C1 segment of cervical spinal cord (tissue), 14 donors: ENCODE data around the gene ATP2C2.
"Not testable (repeated sequence)": the region's sequence is repeated elsewhere in the genome, so short reads cannot be mapped to it uniquely, and the experiment has no call there.

Source experiments
- DNase-seq, 14 donors: peaks; one replicate each; lab custom pipeline; 2025; lab: John Stamatoyannopoulos, UW

The ATP2C2 gene

DNA sequence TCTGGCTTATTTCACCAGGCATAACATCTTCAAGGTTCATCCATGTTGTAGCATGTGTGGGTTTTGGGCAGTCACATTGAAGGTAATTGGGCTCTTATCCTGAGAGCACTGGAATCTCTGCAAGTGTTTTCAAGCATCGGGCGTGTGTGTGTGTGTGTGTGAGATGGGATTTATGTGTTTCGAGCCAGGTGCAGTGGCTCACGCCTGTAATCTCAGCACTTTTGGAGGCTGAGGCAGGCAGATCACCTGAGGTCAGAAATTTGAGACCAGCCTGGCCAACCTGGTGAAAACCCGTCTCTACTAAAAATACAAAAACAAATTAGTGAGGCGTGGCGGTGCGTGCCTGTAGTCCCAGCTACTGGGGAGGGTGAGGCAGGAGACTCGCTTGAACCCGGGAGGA lies 27.7 kb downstream of the ATP2C2 start:
- DNase-seq = not testable (repeated sequence)

DNA sequence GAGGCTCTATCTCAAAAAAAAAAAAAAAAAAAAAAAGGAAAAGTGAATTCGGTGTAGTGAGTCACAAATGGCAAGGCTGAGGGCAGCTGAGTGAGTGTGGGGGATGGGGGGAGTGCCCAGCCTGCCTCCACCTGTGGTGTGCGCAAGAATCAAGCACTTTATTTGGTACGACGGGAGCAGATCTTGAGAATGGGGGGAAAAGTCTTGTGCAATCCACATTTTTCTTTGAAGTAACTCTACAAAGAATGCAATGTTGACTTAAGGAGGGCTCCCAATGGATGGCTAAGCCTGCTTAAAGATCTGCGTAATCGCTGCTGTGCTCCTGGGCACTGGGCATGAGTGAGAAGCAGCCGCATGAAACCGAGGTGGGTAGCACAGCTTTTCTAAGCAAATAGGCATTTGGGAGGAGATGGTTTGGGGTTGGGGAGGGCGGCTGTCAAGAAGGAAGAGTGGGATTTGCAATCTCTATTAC lies 28.2 kb downstream of the ATP2C2 start:
- no peak for DNase-seq

DNA sequence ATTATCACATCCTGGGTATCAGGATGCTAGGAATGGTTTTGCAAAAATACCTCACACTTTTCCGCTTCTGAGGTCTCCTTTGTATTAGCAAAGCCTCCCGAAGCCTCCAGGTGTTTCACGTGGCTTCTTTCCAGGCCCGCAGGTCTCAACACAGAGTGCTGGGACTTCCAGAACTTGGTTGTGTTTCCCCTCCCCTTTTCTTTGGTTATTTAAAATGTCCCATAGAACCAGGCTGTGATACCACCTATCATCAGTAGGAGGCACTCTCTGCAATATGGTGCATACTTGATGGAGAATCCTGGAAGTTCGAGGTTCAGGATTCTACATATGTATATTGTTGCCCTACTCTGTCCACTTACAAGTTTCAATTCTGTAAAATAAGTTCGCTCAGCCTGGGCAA lies 28.8 kb downstream of the ATP2C2 start:
- no peak for DNase-seq

DNA sequence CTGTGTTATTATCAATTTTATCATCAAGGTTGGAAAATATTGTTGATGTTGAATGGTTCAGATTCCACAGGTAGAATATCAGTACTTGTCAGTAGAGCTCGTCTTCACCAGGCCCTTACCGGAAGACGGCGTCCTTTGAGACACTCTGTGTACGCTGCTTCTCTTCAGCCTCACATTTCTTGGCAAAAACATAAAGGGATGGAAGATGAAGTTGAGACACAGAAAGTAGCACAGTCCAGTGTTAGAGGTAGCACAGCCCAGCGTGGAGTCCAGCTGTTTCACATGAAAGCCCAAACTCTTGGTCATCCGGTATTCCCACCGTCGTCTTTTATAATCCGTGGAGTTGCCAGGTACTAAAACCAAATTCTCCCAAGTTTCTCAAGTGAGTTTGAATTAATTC lies 30.4 kb downstream of the ATP2C2 start:
- no peak for DNase-seq

DNA sequence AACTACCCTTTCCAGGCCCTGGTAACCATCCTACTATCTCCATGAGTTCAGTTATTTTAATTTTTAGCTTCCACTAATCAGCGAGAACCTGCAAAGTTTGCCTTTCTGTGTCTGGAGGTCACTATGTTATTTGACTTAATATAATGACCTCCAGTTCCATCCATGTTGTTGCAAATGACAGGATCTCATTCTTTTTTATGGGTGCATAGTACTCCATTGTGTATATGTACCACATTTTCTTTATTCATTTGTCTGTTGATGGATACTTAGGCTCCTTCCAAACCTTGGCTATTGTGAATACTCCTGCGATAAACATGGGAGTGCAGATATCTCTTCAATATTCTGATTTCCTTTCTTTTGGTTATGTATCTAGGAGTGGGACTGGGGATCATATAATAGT lies 31.6 kb downstream of the ATP2C2 start:
- DNase-seq = not testable (repeated sequence)

DNA sequence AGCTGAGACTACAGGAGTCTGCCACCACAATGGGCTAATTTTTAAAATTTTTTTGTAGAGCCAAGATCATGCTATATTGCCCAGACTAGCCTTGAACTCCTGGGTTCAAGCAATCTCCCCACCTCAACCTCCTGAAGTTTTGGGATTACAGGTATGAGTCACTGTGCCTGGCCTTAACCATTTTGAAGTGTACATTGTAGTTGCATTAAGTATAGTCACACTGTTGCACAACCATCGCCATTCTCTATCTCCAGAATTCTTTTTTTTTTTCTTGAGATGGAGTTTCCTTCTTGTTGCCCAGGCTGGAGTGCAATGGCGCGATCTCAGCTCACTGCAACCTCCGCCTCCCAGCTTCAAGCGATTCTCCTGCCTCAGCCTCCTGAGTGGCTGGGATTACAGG lies 35.1 kb downstream of the ATP2C2 start:
- not testable (repeated sequence) for DNase-seq

DNA sequence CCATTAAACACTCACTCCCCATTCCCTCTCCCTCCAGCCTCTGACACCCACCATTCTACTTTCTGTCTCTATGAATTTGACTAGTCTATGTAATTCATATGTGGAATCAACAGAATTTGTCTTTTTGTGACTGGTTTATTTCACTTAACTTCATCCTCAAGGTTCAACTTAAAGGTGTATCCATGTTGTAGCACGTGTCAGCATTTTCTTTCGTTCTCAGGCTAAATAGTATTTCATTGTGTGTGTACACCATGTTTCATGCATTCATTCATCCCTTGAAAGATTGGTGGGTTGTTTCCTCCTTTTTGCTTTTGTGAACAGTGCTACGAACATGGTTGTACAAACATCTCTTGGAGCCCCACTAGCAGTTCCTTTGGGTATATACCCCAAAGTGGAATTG lies 36.0 kb downstream of the ATP2C2 start:
- DNase-seq = no peak

DNA sequence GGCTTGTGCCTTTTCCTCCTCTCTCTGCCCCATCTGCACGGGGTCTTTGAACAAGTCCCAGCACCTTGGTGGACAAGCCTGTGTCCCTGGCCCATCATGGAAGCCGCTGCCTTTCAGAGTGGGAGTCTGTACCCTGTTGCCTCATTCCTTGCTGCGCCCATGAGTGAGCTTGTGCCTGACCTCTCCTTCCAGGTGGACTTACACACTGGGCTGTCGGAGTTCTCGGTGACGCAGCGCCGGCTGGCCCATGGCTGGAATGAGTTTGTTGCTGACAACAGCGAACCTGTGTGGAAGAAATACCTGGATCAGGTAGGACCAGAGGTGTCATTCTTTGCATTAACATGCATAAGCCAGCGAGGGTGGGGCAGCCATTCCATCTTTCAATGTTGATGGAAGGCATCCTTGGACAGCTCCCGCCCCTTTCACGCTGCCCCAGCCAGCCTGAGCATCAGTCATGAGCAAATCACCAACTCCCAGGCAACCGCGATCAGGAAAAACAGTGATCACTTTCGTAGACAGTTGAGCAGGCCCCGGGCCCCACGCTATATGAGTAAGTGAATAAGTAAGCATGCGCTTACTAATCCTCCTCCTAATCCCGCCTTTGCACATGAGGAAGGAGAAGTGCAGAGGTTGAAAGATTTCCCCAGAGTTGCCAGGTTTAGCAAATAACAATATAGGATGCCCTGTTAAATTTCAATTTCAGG lies 36.8 kb downstream of the ATP2C2 start:
- no peak for DNase-seq

DNA sequence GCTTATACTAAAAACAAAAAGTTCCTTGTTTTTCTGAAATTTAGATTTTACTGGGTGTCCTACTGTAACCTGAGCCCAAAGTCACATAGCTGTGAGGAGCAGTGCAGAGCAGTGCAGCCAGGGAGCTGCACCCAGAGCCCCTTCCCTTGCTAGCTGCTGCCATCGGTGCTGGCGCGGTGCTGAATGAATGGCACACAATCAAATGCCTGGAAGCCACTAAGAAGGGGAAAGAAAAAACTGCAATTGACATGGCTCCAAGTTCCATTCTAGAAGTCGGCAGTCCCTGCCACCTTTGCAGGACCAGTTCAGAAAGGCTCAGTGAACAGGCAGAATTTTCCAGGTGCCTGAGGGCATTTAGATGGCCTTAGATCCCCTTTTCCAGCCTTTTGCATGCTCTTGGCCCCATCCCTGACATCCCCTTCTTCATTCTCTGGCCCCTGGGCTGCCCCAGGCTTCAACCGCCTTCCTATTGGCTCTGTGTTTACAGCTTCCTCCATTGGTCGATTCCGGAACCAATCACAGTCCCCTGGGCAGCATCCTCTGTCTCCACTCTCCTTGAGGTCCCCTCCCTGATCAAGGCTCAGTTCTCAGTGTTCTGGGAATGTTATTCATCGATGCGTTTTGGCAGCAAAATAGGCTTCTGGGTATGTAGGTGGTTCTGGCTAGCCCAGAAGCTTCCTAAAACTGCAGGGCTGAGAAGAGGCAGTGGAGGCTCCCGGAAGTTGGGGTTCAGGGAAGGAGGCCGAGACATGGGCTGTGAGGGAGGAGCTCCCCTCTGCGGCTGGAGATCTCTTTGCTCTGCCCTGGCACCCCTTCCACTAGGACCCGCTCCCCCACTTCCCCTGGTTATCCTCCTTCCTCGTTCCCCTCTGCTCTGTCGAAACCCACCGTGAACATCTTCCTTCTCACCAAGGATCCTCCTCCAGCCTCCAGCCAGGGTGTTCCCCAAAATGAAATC lies 37.9 kb downstream of the ATP2C2 start:
- DNase-seq = peak in 13 of 14 donors; percentile 23 to 88 (median 75)

DNA sequence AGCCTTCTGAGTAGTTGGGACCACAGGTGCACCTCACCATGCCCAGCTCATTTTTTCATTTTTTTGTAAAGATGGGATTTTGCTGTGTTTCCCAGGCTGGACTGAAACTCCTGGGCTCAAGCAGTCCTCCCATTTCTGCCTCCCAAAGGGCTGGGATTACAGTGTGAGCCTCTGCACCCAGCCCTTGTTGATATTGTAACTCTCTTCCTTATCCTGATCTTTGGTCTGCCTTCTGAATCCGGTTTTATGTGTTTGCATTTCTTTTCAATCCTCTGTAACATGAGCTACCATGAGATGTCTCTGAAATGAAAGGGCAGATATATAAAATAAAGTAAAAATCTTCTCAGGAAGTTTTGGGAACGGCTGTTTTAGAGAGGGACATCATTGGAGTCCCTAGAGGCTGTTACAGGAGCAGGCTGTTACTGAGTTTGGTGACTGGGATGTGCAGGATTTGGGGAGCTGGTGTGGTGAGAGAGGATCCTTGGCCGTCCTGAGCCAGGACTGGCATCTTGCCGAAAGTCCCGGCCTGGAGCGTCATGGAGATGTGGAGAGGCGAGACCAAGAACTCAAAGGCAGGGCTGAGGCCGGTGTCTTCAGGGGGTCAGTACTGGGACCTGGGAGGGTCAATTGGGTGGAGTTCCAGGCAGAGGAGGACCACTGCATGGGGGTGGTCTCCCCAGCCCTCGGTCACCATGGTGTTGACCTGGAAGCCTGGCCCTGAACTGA lies 39.4 kb downstream of the ATP2C2 start:
- DNase-seq = no peak

DNA sequence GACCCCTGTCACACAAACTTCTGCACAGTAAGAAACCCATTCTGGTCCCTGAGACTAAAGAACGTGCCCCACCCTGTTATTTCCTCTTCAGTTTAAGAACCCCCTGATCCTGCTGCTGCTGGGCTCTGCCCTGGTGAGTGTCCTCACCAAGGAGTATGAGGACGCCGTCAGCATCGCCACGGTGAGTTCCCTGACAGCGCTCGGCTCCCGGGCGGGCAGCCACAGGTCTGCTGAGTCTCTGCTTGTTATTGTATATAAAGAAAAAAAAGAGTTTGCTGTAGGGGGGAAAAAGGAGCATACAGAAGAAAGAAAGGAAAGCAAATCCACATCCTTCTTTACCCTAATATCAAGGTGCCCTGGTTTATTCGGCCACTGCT lies 40.0 kb downstream of the ATP2C2 start:
- no peak for DNase-seq

DNA sequence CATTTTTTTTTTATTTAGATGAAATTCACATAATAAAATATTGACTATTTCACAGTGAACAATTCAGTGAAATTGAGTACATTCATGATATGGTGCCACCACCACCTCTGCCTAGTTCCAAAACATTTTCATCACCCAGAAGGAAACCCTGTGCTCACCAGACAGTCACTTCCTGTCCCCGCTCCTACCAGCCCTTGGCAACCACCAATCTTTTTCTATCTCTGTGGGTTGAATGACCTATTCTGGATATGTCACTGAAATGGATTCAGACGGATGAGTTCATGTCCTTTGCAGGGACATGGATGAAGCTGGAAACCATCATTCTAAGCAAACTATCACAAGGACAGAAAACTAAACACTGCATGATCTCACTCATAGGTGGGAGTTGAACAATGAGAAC lies 40.5 kb downstream of the ATP2C2 start:
- no peak for DNase-seq

DNA sequence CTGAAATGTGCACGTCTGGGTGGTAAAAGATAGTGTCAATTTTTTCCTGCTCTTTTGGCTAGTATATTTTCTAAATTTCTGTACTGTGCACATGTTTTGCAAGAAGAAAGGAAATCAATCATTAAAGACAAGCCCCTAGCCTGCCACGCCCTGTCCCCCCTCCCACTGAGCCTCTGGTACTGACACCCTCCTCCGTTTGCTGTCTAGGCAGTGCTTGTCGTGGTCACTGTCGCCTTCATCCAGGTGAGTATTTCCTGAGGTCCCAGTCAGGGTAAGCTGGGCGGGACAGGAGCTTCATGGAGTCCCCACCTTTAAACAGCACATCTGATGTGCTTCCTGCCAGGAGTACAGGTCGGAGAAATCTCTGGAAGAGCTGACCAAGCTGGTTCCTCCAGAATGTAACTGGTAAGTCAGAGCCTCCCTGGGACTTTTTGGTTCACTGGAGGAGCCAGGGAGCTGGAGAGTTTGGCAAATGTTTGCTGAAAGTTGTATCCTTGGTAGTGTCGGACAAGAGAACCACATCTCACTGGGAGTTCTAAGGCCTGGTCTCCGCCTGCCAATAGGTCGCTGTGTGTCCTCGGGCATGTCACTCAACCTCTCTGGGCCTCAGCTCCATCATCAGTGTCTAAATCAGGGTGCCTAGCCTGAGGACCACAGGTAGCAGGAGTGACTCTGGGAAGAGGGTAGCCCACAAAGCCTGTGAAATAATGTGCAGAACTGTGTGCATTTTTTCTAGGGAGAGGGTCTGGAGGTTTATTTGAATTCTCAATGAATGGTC lies 42.2 kb downstream of the ATP2C2 start:
- DNase-seq = no peak

DNA sequence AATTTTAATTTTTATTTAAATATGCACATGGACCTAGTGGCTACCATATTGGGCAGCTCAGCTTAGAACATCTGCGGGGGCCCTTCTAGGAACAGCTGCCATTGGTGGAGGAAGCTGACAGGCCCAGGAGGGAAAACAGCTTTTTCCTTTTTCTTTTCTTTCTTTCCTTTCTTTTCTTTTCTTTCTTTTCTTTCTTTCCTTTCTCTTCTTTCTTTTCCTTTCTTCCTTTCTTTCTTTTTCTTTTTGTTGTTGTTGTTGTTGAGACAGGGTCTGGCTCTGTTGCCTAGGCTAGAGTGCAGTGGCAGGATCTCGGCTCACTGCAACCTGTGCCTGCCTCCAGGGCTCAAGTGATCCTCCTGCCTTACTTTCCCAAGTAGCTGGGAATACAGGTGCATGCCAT lies 43.4 kb downstream of the ATP2C2 start:
- no peak for DNase-seq

DNA sequence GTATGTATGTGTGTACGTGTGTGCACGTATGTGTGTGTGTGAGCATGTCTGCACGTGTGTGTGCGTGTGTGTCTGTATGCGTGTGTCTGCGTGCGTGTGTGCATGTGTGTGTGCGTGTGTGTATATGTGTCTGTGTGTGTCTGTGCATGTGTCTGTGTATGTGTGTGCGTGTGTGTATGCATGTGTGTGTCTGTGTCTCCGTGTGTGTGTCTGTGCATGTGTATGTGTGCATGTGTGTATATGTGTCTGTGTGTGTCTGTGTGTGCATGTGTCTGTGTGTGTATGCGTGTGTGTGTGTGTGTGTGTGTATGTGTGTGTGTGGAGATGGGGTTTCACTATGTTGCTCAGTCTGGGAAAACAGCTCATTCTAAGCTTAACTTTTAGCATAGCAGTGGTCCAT lies 43.9 kb downstream of the ATP2C2 start:
- DNase-seq = no peak

DNA sequence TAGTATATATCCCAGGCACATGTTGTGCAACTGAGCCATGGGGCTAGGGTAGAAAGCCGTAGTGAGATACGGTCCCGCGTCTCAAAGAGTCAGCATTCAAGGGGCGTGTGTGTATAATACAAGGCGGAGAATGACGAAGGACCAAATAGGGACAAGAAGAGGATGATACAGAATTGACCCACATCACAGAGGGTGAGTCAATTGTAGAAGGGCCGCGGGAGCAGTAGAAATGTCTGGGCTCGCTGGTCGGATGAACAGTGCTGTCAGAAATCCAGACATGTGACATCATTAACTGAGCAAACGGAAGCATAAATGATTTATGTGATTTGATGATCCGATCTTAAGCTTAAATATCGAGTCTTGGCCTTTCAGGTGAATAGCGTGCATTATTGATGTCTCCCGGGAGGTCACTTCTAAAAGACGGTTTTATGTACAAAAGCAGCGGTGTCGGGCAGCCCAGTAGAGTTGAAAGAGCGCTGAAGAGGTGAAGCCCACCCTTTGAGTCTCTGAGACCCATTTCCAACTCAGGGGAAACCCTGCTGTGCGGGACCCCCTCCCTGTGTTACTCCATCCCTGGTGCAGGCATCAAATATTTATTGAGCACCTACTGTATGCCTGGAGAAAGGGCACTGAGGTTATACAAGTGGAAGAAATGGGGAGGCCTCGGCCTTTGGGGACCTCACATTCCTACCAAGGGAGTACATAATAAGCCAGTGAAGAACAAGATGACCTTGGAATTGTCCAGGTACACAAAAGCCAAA lies 45.1 kb downstream of the ATP2C2 start:
- DNase-seq = no peak

DNA sequence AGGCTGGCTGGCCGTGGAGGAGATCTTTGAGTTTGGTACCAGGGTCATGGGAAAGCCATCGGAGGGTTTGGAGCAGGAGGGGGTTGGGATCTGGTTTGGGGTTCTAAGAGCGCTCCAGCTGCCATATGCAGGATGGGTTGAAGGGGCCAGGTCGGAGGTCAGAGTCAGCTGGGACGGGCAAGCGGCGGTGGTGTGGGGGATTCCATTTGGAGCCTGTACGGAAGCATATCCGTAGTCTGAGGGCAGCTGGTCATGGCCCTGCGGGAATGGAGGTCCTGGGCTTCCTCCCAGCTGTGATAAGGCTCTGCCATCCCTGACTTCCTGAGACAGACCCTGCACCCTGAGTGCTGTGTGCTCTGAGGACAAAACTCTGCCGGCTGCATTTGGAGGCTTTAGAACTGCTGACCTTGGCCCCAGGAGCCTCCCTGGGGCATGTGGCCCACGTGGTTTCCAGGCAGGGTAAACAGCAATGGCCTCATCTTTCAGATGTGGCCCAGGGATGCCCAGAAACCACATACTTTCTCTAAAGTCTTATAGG lies 46.5 kb downstream of the ATP2C2 start:
- no peak for DNase-seq

DNA sequence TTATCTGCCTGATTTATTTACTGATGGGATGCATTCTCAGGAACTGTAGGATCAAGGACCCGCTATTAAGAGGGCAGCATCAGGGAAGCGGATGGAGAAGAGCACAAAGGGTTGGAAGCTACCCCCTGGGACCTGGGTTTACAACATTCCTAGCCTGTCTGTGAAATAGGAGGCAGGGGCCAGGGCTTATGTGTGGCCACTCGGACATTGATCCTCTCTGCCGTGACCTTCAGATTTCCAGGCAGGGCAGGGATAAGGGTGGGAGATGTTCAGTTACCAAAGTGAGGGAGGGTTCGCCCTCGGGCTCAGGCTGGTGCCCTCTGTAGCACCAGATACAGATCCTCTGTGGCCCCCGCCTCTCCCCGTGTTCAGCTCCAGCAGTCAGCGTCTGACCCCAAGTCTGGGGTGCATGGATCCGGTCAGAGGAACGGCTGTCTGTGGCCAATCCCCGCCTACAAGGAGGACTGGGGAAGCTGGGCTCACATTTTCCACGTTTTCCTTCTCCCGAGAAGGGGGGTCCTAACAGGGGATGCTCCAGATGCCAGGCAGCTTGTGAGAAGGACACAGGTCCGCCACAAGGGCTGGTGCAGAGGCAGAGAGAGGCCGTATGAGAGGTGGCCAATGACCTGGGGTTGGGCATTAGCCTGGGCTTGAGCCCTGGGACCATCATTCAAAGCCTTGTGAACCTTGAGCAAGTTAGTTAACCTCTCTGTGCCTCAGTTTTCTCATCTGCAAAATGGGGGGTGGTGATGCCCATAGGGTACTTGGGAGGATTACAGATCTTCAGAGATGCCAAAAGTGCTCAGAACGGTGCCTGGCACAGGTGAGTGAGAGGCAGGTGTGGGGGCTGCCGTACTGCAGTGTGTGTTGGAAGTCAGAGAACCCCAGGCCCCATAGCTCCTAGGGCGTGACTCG lies 48.3 kb downstream of the ATP2C2 start:
- DNase-seq = no peak
